Neural crest cell (in vitro differentiated cells): ENCODE measurements around the gene SPATS2L. TPM values are rescaled to one million over a fixed set of nuclear protein-coding genes. Genes with fewer than 3 reads are reported as not detected.

ENCODE experiments used
- DNase-seq: peaks from one replicate; pipeline ENCODE4 v3.0.0; 2021; ENCODE audit warnings: low read depth, mixed read lengths, low spot score
- H3K27ac Mint-ChIP-seq: one replicate; pipeline ENCODE4 v1.8.0; 2021; ENCODE audit warnings: mild to moderate bottlenecking, mixed read lengths; ENCODE audit not compliant: unreplicated experiment
- H3K27me3 Mint-ChIP-seq: 2 replicates; pipeline ENCODE4 v1.8.0; 2021; ENCODE audit warnings: low read depth, mild to moderate bottlenecking, mixed read lengths
- H3K36me3 Mint-ChIP-seq: 2 replicates; pipeline ENCODE4 v1.8.0; 2021; ENCODE audit warnings: low read depth, mild to moderate bottlenecking, mixed read lengths
- H3K4me1 Mint-ChIP-seq: 2 replicates; pipeline ENCODE4 v1.8.0; 2021; ENCODE audit warnings: mixed read lengths
- H3K4me3 Mint-ChIP-seq: one replicate; pipeline ENCODE4 v1.8.0; 2021; ENCODE audit warnings: mild to moderate bottlenecking, mixed read lengths
- H3K9me3 Mint-ChIP-seq: 2 replicates; pipeline ENCODE4 v1.8.0; 2021; ENCODE audit warnings: mixed read lengths
- CTCF ChIP-seq: fragments of 200-600 bp; sonication (generic); conservative IDR thresholded peaks from 2 replicates; pipeline ENCODE4 v1.5.0; 2021; ENCODE audit warnings: antibody characterized with exemption, mild to moderate bottlenecking
- total RNA-seq: library from RNA; stranded (reverse); gene quantifications from 2 replicates; pipeline ENCODE4 v1.2.1, GENCODE V29; 2021

Gene SPATS2L
- total RNA-seq, 1 donor from 2014 or later: 24.9 TPM

- peaks cover 19% of the 10 kb centered on the region for H3K4me1 Mint-ChIP-seq
- DNase-seq: peak; percentile 36
- no peak for TF ChIP-seq CTCF
- H3K27me3 Mint-ChIP-seq: peaks cover 67% of the 10 kb centered on the region
- no peak overlapping the region for H3K4me3 Mint-ChIP-seq
- no peaks in the 10 kb centered on the region for H3K9me3 Mint-ChIP-seq
- no peaks in the 10 kb centered on the region for H3K36me3 Mint-ChIP-seq
- H3K27ac Mint-ChIP-seq: no peak overlapping the region
Measured at GRCh38 chr2:200367155-200367554, 60.7 kb downstream of the SPATS2L start.

DNA sequence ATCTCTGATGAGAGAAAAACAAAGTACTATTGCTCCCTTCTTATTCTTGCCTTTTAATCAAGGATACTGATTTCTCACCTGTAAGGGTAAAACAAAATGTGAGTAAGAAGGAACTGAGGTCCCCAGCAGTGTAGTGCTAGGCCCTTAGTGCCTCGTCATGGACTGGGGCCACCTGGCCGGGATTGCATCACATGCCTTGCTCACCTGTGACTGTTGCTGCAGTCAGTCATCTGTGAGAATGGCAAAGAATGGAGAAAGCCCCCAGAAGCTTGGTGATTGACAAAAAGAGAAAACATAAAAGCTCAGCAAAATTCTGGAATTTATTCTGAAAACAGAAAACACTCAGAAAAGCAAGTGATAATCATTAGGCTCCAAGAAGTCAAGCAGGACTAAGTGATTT, 63.4 kb downstream of the SPATS2L start:
- H3K36me3 Mint-ChIP-seq: no peaks in the 10 kb centered on the region
- DNase-seq: no peak

GRCh38 chr2:200373231-200373630, 66.7 kb downstream of the SPATS2L start:
- peaks cover 8% of the 10 kb centered on the region for H3K4me1 Mint-ChIP-seq
- H3K27me3 Mint-ChIP-seq: peaks cover 59% of the 10 kb centered on the region
- no peak for DNase-seq
- H3K9me3 Mint-ChIP-seq: no peaks in the 10 kb centered on the region
- TF ChIP-seq CTCF: no peak
- no peak overlapping the region for H3K27ac Mint-ChIP-seq
- H3K4me3 Mint-ChIP-seq: no peak overlapping the region
- H3K36me3 Mint-ChIP-seq: no peaks in the 10 kb centered on the region

More for the DNA sequence above, 63.4 kb downstream of the SPATS2L start:
- Mint-ChIP-seq H3K27ac (no peak overlapping the region), H3K9me3 (no peaks in the 10 kb centered on the region), H3K27me3 (peaks cover 58% of the 10 kb centered on the region), H3K4me3 (no peak overlapping the region), H3K4me1 (peaks cover 19% of the 10 kb centered on the region)
- no peak for TF ChIP-seq CTCF

DNA sequence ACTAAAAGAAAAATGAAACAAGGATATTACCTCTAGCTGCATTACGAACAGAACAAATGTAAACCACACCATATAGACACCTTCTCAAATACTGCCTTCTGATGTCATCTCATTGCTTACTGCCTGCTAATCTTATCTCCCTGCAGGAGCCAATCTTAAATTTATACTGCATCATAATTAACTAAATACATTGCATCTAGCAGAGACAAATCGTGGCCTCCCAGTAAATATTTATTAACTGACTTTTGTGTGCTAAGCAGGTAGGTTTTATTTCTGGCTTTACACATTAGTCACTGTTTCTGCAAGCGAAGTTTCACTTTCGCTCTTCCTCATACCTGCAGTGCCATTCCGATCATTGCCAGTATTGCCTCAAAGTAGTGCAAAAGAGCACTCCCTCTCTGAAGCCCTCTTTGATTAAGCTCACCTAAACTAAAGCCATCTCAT, 67.5 kb downstream of the SPATS2L start:
- no peak overlapping the region for H3K4me3 Mint-ChIP-seq
- H3K4me1 Mint-ChIP-seq: peaks cover 13% of the 10 kb centered on the region
- H3K27ac Mint-ChIP-seq: no peak overlapping the region
- no peaks in the 10 kb centered on the region for H3K9me3 Mint-ChIP-seq
- no peak for DNase-seq
- no peak for TF ChIP-seq CTCF
- H3K36me3 Mint-ChIP-seq: no peaks in the 10 kb centered on the region
- peaks cover 59% of the 10 kb centered on the region for H3K27me3 Mint-ChIP-seq

DNA sequence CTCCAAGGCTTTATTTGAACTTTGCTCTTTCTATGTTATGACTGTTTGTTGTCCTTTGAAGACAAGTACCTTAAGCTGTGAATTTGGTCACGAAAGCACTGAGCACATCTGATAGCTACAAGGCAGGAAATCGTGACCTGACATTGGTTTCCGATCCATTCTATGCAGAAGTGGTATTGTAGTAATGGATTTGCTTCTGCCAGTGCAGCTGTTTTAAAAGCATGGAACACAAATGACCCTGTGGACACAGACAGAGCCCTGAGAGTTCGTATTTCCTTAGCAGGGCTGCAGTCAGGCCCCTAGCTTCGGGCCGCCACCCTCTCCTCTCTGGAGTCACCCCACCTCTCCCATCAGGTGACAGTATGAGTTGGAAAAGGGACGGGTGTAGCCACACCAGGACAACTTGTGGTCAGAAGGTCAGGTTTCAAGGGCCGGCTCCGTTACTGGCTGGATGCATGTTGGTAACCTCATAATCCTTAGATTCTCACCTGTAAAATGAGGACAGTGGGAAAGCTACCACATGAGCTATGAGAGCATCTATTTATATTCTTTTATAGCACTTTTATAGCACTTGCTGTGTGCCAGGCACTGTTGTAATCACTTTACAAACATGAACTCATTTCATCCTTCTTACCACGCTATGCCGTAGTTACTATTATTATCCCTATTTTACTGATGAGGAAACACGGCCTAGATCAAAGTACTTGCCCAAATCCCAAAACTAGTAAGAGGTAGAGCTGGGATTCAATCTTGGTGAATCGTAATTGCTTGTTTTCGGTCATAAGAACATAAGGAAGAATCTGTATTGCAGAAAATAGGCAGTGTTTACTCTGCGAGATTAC, 70.2 kb downstream of the SPATS2L start:
- Mint-ChIP-seq H3K27ac (no peak overlapping the region), H3K27me3 (peaks cover 55% of the 10 kb centered on the region), H3K4me3 (no peak overlapping the region), H3K4me1 (peaks cover 40% of the 10 kb centered on the region), H3K9me3 (no peaks in the 10 kb centered on the region), H3K36me3 (no peaks in the 10 kb centered on the region)
- DNase-seq: no peak
- TF ChIP-seq CTCF: no peak
